Epithelial cell of esophagus (primary cell): ENCODE data around the gene SNRNP48.

Source experiments
- DNase-seq: peaks from one replicate; pipeline ENCODE4 v3.0.0; 2010; ENCODE audit warnings: low read depth
- H3K4me3 ChIP-seq: 2 replicates; pipeline ENCODE4 v1.5.1; 2011; ENCODE audit warnings: mild to moderate bottlenecking, low read length, control low read depth
- TF ChIP-seq, protein P1 (sequence below): IDR thresholded peaks from 2 replicates; pipeline ENCODE4 v1.5.1; 2011; ENCODE audit warnings: low read depth, mild to moderate bottlenecking, low read length, control low read depth, inconsistent platforms; ENCODE audit not compliant: insufficient read depth; ENCODE audit errors: missing control alignments

Gene SNRNP48

DNA sequence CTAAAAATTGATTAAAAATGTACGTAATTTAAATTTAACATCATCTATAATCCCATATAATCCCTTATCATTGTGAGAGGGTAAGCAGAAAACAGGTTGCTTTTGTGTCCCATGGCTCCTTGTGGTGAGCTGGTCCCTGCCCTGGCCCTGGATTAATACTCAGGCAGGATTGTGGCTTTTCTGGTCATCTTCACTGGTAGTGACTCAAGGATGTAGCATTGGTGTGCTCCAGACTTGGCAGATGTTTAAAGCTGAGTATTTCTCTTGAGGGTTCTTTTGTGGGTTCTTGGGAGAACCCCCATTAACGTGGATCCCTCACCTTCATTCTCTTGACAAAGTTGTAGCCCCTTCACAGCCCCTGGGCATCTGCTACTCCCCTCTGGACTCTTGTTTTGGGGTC is 39.3 kb downstream of the SNRNP48 start:
- no peak overlapping the region for H3K4me3 ChIP-seq
- DNase-seq = no peak
- TF ChIP-seq, protein P1, sequence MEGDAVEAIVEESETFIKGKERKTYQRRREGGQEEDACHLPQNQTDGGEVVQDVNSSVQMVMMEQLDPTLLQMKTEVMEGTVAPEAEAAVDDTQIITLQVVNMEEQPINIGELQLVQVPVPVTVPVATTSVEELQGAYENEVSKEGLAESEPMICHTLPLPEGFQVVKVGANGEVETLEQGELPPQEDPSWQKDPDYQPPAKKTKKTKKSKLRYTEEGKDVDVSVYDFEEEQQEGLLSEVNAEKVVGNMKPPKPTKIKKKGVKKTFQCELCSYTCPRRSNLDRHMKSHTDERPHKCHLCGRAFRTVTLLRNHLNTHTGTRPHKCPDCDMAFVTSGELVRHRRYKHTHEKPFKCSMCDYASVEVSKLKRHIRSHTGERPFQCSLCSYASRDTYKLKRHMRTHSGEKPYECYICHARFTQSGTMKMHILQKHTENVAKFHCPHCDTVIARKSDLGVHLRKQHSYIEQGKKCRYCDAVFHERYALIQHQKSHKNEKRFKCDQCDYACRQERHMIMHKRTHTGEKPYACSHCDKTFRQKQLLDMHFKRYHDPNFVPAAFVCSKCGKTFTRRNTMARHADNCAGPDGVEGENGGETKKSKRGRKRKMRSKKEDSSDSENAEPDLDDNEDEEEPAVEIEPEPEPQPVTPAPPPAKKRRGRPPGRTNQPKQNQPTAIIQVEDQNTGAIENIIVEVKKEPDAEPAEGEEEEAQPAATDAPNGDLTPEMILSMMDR = no peak

DNA sequence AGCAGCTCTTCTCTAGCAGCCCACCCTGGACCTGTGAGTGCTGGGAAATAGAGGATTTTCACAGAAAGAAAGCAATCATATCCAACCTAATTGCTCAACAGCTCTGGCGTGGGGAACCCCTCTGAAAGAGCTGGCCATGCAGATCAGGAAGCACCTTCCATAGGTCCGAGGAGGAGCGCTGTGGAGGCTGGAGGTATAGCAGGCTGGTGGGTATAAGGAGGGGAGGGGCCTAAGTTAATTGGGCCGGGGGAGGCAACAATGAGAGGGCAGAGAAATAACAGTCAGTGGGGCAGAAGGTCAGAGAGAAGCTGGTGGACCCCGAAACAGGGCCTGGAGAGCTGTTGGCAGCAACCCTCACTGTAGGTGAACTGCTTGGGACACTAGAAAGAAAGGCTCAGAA is 40.8 kb downstream of the SNRNP48 start:
- TF ChIP-seq, protein P1 = no peak
- no peak for DNase-seq
- H3K4me3 ChIP-seq = no peak overlapping the region

DNA sequence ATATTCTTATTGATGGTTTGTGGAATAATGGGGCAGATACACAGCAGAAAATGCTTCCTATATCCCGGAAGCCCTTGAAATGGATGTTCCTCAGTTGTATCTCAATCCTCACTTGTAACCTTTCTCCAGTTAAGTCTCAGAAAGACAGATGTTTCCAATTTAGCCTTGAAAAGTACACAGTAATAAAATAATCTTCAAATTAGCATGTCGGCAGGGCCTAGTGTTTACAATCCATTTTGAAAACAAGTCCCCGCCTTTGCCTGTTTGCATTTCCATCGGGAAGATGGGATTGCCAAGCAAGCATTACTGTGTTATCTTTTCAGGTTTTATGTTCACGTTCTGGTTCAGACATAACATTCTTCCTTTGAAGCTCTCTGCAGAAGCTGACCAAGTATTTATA is 41.5 kb downstream of the SNRNP48 start:
- TF ChIP-seq, protein P1 = no peak
- no peak for DNase-seq
- H3K4me3 ChIP-seq = no peak overlapping the region

DNA sequence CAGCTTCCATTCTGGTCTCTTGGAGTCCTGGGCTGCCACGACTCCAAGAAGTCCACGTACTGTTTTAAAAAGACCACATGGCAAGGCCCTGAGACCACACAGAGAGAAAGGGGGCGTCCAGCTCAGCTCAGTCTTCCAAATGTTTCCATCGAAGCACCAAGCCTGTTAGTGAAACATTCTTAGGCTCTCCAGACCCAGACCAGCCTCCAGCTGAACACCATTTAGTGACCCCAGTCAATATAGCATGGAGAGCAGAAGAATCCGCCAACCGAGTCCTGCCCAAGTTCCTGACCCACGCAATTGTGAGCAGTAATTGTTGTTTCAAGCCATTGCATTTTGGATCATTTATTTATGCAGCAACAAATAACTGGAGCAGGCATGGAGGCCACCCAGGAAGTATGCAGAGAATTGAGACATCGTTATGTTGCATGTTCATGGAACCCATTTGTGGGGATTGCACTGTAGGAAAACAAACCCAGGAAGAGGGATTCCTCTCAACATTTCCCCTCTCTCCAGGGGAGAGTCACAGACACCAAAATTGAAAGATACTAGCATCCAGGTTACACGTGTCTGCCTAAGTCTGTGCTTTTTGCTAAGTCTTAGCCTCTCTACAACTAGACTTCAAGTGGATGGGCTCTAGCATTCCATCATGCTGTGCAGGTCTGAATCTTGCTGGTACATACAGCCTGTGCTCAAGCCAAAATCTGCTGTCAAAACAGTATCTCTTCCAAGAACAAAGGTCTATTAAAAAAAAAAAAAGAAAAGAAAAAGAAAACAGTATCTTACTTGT is 42.7 kb downstream of the SNRNP48 start:
- DNase-seq = no peak
- no peak overlapping the region for H3K4me3 ChIP-seq

DNA sequence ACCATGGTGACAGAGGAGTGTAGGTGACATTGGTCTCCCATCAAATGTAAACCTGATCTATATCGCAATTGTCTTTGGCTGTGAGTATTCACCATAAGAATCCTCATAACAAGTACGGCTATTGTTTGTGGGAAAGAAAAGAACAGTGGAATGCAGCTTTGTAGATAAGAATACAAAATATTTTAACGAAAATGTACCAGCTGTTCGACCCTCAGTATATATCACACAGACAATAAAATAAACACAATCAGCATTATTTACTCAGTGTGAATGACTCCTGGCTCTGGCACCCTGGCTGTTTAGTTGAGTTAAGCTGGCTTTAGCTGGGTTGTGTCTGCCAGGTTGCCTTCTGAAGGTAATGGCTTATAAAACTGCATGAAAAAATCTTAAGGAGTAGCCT is 43.4 kb downstream of the SNRNP48 start:
- H3K4me3 ChIP-seq = no peak overlapping the region
- no peak for DNase-seq
- TF ChIP-seq, protein P1 = no peak

More for the DNA sequence above, 42.7 kb downstream of the SNRNP48 start:
- TF ChIP-seq, protein P1 = no peak

DNA sequence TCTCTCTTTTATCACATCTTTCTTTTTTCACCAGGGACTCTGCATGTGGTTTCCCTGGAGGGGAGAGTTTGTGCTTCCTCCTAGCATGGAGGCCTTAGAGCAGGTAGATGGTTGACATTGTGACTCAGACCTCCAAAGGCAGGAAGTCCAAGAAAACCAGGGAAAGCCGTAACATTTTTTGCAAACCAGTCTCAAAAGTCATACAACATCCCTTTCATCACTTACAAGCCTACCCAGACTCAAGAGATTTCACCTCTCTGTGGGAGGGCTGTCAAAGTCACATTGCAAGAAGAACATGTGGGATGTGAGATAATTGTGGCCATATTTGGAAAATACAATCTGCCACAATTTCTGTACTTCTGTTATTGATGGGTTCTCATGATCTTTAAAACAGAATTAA is 46.2 kb downstream of the SNRNP48 start:
- TF ChIP-seq, protein P1 = no peak
- no peak for DNase-seq
- H3K4me3 ChIP-seq = no peak overlapping the region

DNA sequence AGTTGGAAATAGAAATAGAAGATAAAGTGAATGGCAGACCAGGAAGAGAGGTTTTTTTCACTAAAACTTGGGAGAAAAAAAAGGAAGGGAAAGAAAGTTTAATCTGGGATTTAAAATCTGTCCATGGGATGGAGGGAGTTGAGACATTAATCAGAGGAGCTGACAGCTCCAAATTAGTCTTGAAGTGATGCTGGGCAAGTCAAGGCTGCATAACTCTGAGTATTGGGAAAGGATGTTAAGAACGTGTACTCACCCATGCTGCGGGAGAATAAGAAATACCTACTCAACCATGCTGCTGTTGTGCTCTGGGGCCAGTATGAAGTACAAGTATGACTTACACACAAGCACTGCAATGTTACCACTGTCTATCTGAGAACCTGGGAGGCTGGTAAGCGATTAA is 47.5 kb downstream of the SNRNP48 start:
- no peak for DNase-seq
- no peak overlapping the region for H3K4me3 ChIP-seq
- TF ChIP-seq, protein P1 = no peak
